Lower lobe of right lung (tissue), 2 donors: ENCODE results near the gene VAV2. TPM values are rescaled to one million over a fixed set of nuclear protein-coding genes. Genes with fewer than 3 reads are reported as not detected.
"Not testable (repeated sequence)": the region's sequence is repeated elsewhere in the genome, so short reads cannot be mapped to it uniquely, and the experiment has no call there.

Experiments
- ATAC-seq, 2 donors: fragments of 200-7000 bp; cut with Tn5 transposase; one replicate each; pipeline ENCODE4 v1.9.1; 2020 to 2022; ENCODE audit warnings: mild to moderate bottlenecking in 2 of 2, moderate library complexity in 2 of 2
- DNase-seq: peaks from one replicate; pipeline ENCODE4 v3.0.0-alpha.2; 2020
- H3K27ac ChIP-seq: fragments of 200-600 bp; one replicate; pipeline ENCODE4 v1.8.0; 2022
- H3K27me3 ChIP-seq: fragments of 200-600 bp; one replicate; pipeline ENCODE4 v1.8.0; 2022; ENCODE audit warnings: low read depth
- H3K36me3 ChIP-seq: fragments of 200-600 bp; one replicate; pipeline ENCODE4 v1.8.0; 2022; ENCODE audit warnings: mild to moderate bottlenecking
- H3K4me1 ChIP-seq: fragments of 200-600 bp; one replicate; pipeline ENCODE4 v1.8.0; 2022
- H3K4me3 ChIP-seq: fragments of 200-600 bp; one replicate; pipeline ENCODE4 v1.8.0; 2022; ENCODE audit warnings: mild to moderate bottlenecking
- H3K9me3 ChIP-seq: fragments of 200-600 bp; one replicate; pipeline ENCODE4 v1.8.0; 2022
- CTCF ChIP-seq: fragments of 200-600 bp; IDR thresholded peaks from one replicate; pipeline ENCODE4 v1.8.0; 2022; ENCODE audit warnings: antibody characterized with exemption, mild to moderate bottlenecking
- intact Hi-C: fragments of 100-400 bp; cut with DNase I; formaldehyde crosslinking; loops from one replicate; pipeline ENCODE4 v1.11.0; 2022
- total RNA-seq: library from RNA; stranded (reverse); fragmentation: NEBNext Ultra II Directional; extraction: Animal tissue kit (Norgen Biotek cat#: 25700); gene quantifications from one replicate; pipeline ENCODE4 v1.2.1, GENCODE V29; 2021
- donor health status: DM: no; HTN: yes; CAD: no; lungs with severe emphysema.

The VAV2 gene
- total RNA-seq, 1 donor from 2014 or later, result 26.9 TPM

DNA sequence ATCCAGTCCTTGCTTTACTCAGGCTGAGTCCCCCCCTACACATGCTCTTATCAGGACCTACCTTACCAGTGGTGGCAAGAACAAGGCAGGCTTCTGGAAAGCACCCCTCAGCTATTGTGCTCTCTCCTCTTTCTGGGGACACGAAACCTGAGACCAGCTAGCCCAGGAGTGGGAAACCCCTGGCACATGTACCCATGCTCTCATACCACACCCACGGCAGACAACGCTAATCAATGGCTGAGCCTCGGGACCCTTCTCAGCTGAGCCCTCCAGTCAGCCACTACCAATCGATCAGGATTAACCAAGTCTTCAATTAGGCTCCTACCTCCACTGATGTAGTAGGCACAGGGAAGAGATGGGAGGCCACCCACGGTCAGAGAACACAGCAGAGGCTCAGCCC, 65.1 kb downstream of the VAV2 start:
- intact Hi-C loops, result no loop called here
- Histone ChIP-seq H3K27ac (no peak overlapping the region), H3K4me3 (no peak overlapping the region), H3K36me3 (peaks cover 3% of the 10 kb centered on the region), H3K4me1 (peaks cover 4% of the 10 kb centered on the region), H3K27me3 (no peaks in the 10 kb centered on the region), H3K9me3 (no peaks in the 10 kb centered on the region)
- TF ChIP-seq CTCF, result no peak
- DNase-seq (no peak), ATAC-seq (no peak)

GRCh38 chr9:133926165-133926856, 65.8 kb downstream of the VAV2 start:
- ATAC-seq, result no peak
- Histone ChIP-seq H3K36me3 (peaks cover 3% of the 10 kb centered on the region), H3K27ac (no peak overlapping the region), H3K27me3 (no peaks in the 10 kb centered on the region), H3K4me3 (no peak overlapping the region), H3K9me3 (no peaks in the 10 kb centered on the region), H3K4me1 (no peaks in the 10 kb centered on the region)
- DNase-seq, result no peak
- intact Hi-C loops, result no loop called here
- no peak for TF ChIP-seq CTCF

DNA sequence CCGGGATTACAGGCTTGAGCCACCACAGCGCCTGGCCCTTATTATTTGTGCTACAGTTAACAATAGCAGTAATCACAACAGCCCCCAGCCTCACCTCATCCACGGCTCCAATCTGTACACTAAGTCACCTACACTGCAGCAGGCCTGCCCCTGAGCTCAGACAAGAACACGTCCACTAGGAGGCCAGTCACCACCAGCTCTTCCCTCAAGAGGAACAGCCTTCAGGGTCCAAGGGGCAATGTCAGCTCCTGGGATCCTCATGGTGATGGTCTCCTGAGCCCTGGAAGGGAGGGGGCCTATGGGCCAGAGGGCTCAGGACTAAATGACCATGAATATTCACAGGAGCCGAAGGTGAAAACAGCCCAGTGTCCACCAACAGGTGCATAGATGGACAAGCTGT, 67.7 kb downstream of the VAV2 start:
- ATAC-seq (no peak), DNase-seq (no peak)
- intact Hi-C loops, result no loop called here
- Histone ChIP-seq H3K27me3 (no peaks in the 10 kb centered on the region), H3K4me1 (no peaks in the 10 kb centered on the region), H3K27ac (no peak overlapping the region), H3K4me3 (no peak overlapping the region), H3K9me3 (no peaks in the 10 kb centered on the region), H3K36me3 (peaks cover 3% of the 10 kb centered on the region)
- no peak for TF ChIP-seq CTCF

DNA sequence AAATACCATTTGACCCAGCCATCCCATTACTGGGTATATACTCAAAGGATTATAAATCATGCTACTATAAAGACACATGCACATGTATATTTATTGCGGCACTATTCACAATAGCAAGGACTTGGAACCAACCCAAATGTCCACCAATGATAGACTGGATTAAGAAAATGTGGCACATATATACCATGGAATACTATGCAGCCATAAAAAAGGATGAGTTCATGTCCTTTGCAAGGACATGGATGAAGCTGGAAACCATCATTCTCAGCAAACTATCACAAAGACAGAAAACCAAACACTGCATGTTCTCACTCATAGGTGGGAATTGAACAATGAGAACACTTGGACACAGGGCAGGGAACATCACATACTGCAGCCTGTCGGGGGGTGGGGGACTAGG, 68.5 kb downstream of the VAV2 start:
- intact Hi-C loops, DNase-seq, H3K36me3 ChIP-seq, H3K9me3 ChIP-seq, H3K27me3 ChIP-seq, ATAC-seq, H3K4me3 ChIP-seq, H3K27ac ChIP-seq, H3K4me1 ChIP-seq: not testable (repeated sequence)

DNA sequence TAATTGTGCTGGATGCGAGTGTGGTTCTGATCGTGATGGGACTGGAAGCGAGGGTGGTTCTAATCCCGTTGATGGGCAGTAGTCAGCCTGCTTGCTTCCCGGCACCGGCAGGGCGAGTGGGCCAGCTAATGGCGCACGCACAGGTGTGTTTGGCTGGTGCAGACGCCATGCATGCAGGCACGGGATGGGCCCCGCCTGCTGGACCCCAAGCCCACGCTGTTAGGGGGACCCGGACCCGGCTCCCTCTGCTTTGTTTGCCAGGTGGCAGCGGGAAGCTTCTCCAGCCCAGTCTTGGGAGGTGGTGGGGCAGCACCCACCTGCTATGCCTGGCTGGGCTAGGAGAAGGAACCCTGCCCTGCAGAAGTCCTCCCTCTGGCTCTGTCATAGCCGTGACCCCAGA, 70.3 kb downstream of the VAV2 start:
- intact Hi-C loops, result no loop called here
- no peak for TF ChIP-seq CTCF

GRCh38 chr9:133920471-133920870, 71.7 kb downstream of the VAV2 start:
- no peak overlapping the region for H3K4me3 ChIP-seq
- no peaks in the 10 kb centered on the region for H3K27me3 ChIP-seq
- no peak overlapping the region for H3K27ac ChIP-seq
- no peaks in the 10 kb centered on the region for H3K36me3 ChIP-seq
- intact Hi-C loops, result no loop called here
- no peaks in the 10 kb centered on the region for H3K9me3 ChIP-seq
- peaks cover 14% of the 10 kb centered on the region for H3K4me1 ChIP-seq
- no peak for DNase-seq
- peak in 1 of 2 donors; percentile 11 for ATAC-seq
- TF ChIP-seq CTCF, result no peak

More for the DNA sequence above, 70.3 kb downstream of the VAV2 start:
- H3K27me3 ChIP-seq, result no peaks in the 10 kb centered on the region
- ATAC-seq (no peak), DNase-seq (no peak)
- no peak overlapping the region for H3K4me3 ChIP-seq
- no peaks in the 10 kb centered on the region for H3K9me3 ChIP-seq
- no peaks in the 10 kb centered on the region for H3K36me3 ChIP-seq
- H3K4me1 ChIP-seq, result peaks cover 14% of the 10 kb centered on the region
- H3K27ac ChIP-seq, result no peak overlapping the region
